Parathyroid adenoma (tissue), 2 donors: Measurements from ENCODE around the gene MXD4.

Experiments
- H2AFZ ChIP-seq: fragments of 300-600 bp; sonication (generic); one replicate; pipeline ENCODE4 v1.7.0; 2017; ENCODE audit warnings: antibody characterized with exemption, mild to moderate bottlenecking
- H3K27ac ChIP-seq: fragments of 300-600 bp; sonication (generic); one replicate; pipeline ENCODE4 v1.7.0; 2017
- H3K27me3 ChIP-seq: fragments of 300-600 bp; sonication (generic); one replicate; pipeline ENCODE4 v1.7.0; 2017; ENCODE audit warnings: low read length; ENCODE audit not compliant: control insufficient read depth, insufficient read depth
- H3K36me3 ChIP-seq: fragments of 300-600 bp; sonication (generic); one replicate; pipeline ENCODE4 v1.7.0; 2017; ENCODE audit warnings: low read length; ENCODE audit not compliant: control insufficient read depth, insufficient read depth
- H3K4me1 ChIP-seq: fragments of 300-600 bp; sonication (generic); one replicate; pipeline ENCODE4 v1.7.0; 2017; ENCODE audit warnings: control low read depth
- H3K4me2 ChIP-seq: fragments of 300-600 bp; sonication (generic); one replicate; pipeline ENCODE4 v1.7.0; 2017; ENCODE audit warnings: low read length
- H3K4me3 ChIP-seq: fragments of 300-600 bp; sonication (generic); one replicate; pipeline ENCODE4 v1.7.0; 2017; ENCODE audit warnings: low read depth, low read length
- H3K79me2 ChIP-seq: fragments of 300-600 bp; sonication (generic); one replicate; pipeline ENCODE4 v1.7.0; 2017; ENCODE audit warnings: control low read depth
- H3K9ac ChIP-seq: fragments of 300-600 bp; sonication (generic); one replicate; pipeline ENCODE4 v1.7.0; 2017; ENCODE audit warnings: mild to moderate bottlenecking
- H3K9me3 ChIP-seq: fragments of 300-600 bp; sonication (generic); one replicate; pipeline ENCODE4 v1.7.0; 2017; ENCODE audit warnings: low read length; ENCODE audit not compliant: control insufficient read depth
- CTCF ChIP-seq: fragments of 300-600 bp; sonication (generic); IDR thresholded peaks from one replicate; pipeline ENCODE4 v1.7.0; 2017; ENCODE audit warnings: antibody characterized with exemption, mild to moderate bottlenecking
- donor health status: primary hyperparathyroidism.

The MXD4 gene

DNA sequence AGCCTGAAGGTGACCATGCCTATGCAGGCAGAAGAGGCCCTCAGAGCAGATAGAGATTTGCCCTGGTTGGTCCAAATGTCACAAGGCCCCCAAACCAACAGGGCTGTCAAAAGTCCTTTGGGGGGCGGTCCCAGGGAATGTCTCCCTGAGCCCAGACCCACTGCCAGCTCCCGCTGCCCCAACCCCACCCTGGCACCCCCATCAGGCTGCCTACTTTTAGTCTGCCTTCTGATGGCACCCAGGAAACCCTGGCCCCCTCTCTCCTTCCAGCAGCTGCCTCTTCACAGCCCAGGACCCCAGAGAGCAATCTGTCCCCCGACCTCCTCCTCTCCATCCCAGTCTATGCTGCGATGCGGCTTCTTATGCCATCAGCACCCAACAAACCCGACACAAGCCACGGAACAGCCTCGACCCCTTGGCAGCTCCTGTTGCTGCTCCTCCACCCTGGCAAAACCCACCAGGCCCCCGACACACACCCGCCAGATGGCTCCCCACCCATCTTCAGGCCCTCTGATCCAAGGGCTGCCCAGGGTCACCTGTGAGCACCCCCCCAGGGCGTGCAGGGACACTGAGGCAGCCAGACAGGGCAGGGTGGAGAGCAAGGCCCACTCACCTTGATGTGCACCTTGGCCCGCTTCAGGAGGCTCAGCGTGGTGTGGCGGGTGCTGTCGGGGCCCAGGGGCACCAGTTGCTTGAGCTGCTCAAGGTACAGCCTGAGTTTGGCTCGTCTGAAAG, 9.9 kb downstream of the MXD4 start:
- no peak overlapping the region for H3K9ac ChIP-seq
- H3K36me3 ChIP-seq: no peaks in the 10 kb centered on the region
- H3K4me2 ChIP-seq: no peak overlapping the region
- H3K79me2 ChIP-seq: no peaks in the 10 kb centered on the region
- H3K9me3 ChIP-seq: no peaks in the 10 kb centered on the region
- no peak overlapping the region for H2AFZ ChIP-seq
- H3K4me3 ChIP-seq: no peak overlapping the region
- no peak overlapping the region for H3K27ac ChIP-seq
- H3K27me3 ChIP-seq: no peaks in the 10 kb centered on the region
- no peak for TF ChIP-seq CTCF
- H3K4me1 ChIP-seq: no peaks in the 10 kb centered on the region

GRCh38 chr4:2251073-2251794, 10.7 kb downstream of the MXD4 start:
- no peaks in the 10 kb centered on the region for H3K27me3 ChIP-seq
- H2AFZ ChIP-seq: no peak overlapping the region
- no peaks in the 10 kb centered on the region for H3K36me3 ChIP-seq
- no peak overlapping the region for H3K27ac ChIP-seq
- H3K9me3 ChIP-seq: no peaks in the 10 kb centered on the region
- H3K4me2 ChIP-seq: no peak overlapping the region
- TF ChIP-seq CTCF: no peak
- H3K79me2 ChIP-seq: no peaks in the 10 kb centered on the region
- no peak overlapping the region for H3K9ac ChIP-seq
- no peaks in the 10 kb centered on the region for H3K4me1 ChIP-seq
- H3K4me3 ChIP-seq: no peak overlapping the region

GRCh38 chr4:2250357-2251072, 11.4 kb downstream of the MXD4 start:
- Histone ChIP-seq H3K27ac (no peak overlapping the region), H3K36me3 (no peaks in the 10 kb centered on the region), H3K4me1 (no peaks in the 10 kb centered on the region), H3K27me3 (no peaks in the 10 kb centered on the region), H3K4me2 (no peak overlapping the region), H3K9ac (no peak overlapping the region), H3K79me2 (no peaks in the 10 kb centered on the region), H2AFZ (no peak overlapping the region), H3K4me3 (no peak overlapping the region), H3K9me3 (no peaks in the 10 kb centered on the region)
- TF ChIP-seq CTCF: no peak

GRCh38 chr4:2249526-2250356, 12.2 kb downstream of the MXD4 start:
- Histone ChIP-seq H3K4me3 (no peak overlapping the region), H3K9me3 (no peaks in the 10 kb centered on the region), H3K79me2 (no peaks in the 10 kb centered on the region), H3K36me3 (no peaks in the 10 kb centered on the region), H3K27ac (no peak overlapping the region), H3K4me1 (no peaks in the 10 kb centered on the region), H3K4me2 (no peak overlapping the region), H2AFZ (no peak overlapping the region), H3K27me3 (no peaks in the 10 kb centered on the region), H3K9ac (no peak overlapping the region)
- TF ChIP-seq CTCF: no peak
